SKM-1 treated with dmso at 0.1 percent for 144 hours (cell line): ENCODE measurements around the gene CLDN18.

Source experiments
- DNase-seq: peaks from one replicate; lab custom pipeline; 2025; ENCODE audit not compliant: unreplicated experiment; lab: John Stamatoyannopoulos, UW

The CLDN18 gene

DNA sequence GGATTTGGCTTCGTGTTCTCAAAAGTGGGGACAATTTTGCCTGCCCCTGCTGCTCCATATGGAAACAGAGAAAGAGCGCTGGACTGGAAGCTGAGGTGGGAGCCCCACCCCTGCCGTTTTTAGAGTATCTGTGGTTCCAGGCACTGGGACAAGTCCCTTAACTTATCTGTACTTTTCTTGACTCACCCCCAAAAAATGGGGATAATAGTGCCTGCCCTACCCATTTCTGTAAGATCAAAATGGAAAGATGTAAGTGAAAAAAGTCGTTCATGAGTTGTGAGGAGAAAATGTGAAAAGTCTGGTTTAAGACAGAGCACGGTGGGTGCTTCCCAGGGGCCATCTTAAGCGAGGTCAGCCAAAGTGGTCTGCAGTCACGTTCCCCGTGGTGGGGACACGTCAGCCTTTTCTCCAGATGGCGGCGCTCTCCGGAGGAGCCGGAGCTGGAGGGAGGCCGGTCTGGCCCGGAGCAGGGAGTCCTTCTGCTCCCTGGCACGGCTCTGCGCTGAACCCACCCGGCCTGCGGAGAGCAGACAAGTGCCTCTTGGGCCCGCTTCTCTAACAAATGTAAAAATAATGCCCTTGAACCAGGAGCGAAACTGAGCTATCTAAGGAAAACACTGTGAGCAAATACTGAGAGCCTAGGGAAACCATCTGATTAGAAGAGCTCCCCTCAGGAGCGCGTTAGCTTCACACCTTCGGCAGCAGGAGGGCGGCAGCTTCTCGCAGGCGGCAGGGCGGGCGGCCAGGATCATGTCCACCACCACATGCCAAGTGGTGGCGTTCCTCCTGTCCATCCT lies at the start of gene CLDN18:
CLDN18 (plus strand) TSS at position 690 of the 797 bp plus-strand sequence; CDS start at position 751, 61 bp downstream.
- DNase-seq = no peak

DNA sequence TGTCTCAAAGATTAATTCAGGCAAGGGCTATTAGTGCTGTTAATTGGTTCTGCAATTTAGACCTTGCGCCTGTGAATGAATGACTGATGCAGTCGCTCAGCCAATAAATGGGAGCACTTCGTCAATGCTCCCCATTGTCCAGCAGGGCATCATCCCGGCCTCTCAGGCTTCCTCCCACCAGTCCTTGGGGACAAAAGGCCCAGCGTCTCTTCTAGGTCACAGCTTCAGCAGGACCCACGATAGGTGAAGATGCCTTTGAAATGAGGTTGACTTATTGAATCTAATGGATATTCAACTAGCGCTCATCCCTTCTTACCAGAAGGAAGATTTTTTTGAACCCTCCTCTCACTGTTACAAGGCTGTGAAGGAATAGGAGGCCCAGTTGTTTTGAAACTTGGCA lies 47.7 kb upstream of the CLDN18 start:
- no peak for DNase-seq

DNA sequence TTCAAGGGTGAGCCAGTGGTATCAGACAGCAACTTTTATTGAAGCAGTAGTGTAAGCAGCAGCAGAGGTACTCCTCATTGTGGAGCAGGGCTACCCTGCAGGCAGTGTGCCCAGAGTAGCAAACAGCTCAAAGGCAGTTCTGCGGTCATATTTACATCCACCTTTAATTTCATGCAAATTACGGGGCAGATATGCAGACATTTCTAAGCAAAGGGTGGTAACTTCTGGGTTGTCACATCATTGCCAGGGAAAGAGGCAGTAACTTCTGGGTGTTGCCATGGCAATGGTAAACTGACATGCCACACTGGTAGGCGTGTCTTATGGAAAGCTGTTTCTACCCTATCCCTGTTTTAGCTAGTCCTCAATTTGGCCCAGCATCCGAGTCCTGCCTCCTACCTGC lies 46.5 kb upstream of the CLDN18 start:
- DNase-seq = no peak

DNA sequence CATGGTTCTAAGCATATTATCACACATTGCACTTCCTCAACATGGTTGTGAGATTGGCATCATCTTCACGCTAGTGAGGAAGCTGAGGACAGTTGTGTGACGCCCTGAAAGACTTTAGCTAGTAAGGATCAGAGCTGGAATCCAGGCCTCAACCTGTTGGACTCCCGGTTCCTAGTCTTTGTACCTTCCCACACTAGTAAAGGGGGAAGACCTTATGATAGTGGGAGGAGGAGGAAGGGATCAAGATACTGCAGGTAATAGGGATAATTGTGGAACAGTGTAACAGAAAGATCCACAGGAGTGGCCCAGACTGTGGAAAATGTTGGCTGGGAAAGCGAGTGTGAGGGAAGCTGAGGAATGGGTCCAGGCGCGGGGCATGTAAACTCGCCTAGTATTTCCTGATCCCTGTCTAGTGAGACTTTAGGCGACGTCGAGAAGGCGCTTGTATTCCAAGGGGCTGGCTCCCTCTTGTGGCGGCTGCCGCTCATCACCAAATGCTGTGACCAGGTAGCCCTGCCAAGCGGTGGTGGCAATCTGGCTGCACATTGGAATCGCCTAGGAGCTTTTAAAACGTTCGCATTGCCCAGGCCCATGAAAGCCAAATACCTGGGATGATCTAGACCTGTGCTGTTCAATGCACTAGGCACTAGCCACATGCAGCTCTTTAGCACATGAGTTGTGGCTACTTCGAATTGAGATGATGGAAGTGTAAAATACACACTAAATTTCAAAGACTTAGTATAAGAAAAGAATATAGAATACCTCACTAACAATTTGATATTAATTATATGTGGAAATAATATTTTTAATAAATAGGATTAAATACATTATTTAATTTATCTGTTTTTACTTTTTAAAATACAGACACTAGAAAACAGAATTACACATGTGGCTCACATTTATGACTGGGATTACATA lies 38.8 kb upstream of the CLDN18 start:
- peak; percentile 60 for DNase-seq

DNA sequence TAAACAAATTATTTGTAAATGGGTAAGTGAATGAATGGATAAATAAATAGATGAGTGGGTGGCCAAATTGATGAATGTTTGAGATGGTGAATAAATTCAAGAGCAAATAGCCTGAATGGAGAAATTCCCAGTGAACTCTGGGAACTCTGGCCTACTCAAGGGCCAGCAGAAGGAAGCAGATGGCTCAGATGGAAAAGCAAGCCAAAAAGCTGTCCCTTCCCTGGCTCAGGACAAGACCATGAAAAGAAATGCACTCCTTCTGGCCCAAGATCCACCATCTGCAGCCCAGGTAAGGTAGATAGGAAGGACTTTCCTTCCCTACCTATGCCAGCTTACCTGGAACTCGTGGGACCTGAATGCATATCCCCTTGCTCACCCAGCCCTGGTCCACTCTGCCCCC lies 37.6 kb upstream of the CLDN18 start:
- no peak for DNase-seq

DNA sequence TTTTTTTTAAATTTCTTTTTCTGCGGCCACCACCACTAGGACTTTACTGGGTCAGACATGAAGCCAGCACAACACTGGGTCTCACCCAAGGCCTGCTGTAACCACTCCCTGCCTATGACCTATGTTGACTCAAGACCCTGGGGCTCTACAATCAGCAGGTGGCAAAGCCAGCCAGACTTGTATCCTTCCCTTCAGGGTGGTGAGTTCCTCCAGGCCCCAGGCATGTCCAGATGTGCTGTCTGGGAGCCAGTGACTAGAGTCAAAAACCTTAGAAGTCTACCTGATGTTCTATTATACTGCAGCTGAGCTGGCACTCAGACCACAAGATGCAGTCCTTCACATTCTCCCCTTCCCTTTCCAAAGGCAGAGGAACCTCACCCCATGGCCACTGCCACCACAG lies 31.6 kb upstream of the CLDN18 start:
- no peak for DNase-seq

DNA sequence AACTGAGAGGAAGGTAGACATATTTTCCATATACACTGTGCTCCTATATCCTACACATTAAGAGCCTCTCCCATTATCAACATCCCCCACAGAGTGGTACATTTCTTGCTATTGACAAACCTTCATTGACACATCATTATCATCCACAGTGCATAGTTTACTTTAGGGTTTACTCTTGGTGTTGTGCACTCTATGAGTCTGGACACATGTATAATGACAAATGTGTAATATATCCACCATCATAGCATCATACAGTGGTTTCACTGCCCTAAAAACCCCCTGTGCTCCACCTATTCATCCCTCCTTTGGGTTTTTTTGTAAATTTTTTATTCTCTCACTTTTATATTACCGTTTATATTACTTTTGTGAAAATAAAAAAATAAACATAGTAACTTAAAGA lies 22.2 kb upstream of the CLDN18 start:
- DNase-seq = no peak

DNA sequence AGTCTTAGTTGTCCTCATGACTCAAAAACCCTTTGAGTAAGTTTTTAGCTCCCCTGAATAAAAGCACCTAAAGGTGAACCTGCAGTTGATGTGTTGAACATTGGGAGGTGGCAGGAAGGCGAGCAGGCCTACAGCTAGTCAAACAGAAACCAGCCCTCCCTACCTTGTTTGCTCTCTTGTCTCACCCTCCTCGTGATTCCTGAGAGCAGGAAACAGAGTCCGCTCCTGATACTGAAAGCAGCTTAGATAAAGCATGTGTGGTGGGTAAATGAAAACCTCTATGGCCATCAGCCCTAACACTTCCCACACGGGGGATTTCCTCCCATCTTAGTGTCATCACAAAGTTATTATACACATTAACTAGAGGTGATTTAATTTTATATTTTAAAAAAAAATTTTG lies 21.8 kb upstream of the CLDN18 start:
- DNase-seq = no peak

DNA sequence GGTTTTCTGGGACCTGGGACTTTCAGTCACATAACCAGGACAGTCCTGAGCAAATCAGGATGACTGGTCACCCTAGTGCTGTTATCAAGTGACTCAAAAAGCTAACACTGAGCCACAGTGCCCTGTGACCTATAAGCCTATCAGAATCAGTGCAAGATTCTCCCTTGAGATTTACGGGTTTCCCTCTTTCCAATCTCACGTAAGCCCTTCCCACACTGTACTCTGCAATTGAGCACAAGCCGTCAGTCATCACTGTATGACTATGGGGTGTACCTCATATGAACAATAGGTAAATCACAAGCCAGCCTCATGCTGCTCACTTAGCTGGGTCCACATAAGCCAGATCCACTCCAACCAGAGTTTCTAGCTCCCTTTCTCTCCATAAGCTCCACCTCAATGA lies 21.0 kb upstream of the CLDN18 start:
- no peak for DNase-seq

- no peak for DNase-seq
Measured at GRCh38 chr3:137990427-137990826, 19.5 kb upstream of the CLDN18 start.

DNA sequence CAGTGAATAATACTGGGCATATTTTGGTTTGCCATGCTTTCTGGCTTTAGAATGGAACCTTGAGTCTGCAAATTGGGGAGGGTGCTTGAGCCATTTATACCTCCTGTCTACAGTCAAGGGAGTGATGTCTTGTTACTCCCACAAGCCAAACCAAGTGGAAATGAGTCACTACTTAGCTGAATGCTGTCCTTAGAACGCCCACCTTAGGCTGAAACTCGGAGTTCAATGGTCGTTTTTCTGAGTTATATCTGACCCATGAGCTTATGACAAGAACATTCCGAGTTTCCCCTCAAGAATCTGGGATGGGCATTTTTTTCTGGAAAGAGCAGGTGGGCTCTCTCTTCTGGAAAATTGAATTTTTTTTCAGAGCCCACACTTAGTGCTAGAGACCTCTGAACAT lies 17.4 kb upstream of the CLDN18 start:
- no peak for DNase-seq

GRCh38 chr3:137998121-137999042 lies 11.6 kb upstream of the CLDN18 start:
- DNase-seq = no peak

GRCh38 chr3:138003069-138003468 lies 6.9 kb upstream of the CLDN18 start:
- DNase-seq = no peak

GRCh38 chr3:138005627-138006026 lies 4.3 kb upstream of the CLDN18 start:
- DNase-seq = no peak

- no peak for DNase-seq
Measured at GRCh38 chr3:138007898-138008297, 2.1 kb upstream of the CLDN18 start.

DNA sequence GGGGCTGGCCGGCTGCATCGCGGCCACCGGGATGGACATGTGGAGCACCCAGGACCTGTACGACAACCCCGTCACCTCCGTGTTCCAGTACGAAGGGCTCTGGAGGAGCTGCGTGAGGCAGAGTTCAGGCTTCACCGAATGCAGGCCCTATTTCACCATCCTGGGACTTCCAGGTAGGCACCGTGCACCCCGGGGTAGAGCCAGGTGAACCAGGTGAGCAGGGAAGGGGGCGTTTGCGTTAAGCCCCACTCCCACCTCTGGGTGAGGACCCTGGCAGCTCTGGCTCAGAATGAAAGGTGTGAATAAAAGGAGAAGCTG lies 267 bp downstream of the CLDN18 start:
- no peak for DNase-seq

- no peak for DNase-seq
Measured at GRCh38 chr3:138011722-138012121, 1.8 kb downstream of the CLDN18 start.

- DNase-seq = no peak
Measured at GRCh38 chr3:138012526-138012925, 2.6 kb downstream of the CLDN18 start.

GRCh38 chr3:138016065-138016464 lies 6.1 kb downstream of the CLDN18 start:
- DNase-seq = no peak

DNA sequence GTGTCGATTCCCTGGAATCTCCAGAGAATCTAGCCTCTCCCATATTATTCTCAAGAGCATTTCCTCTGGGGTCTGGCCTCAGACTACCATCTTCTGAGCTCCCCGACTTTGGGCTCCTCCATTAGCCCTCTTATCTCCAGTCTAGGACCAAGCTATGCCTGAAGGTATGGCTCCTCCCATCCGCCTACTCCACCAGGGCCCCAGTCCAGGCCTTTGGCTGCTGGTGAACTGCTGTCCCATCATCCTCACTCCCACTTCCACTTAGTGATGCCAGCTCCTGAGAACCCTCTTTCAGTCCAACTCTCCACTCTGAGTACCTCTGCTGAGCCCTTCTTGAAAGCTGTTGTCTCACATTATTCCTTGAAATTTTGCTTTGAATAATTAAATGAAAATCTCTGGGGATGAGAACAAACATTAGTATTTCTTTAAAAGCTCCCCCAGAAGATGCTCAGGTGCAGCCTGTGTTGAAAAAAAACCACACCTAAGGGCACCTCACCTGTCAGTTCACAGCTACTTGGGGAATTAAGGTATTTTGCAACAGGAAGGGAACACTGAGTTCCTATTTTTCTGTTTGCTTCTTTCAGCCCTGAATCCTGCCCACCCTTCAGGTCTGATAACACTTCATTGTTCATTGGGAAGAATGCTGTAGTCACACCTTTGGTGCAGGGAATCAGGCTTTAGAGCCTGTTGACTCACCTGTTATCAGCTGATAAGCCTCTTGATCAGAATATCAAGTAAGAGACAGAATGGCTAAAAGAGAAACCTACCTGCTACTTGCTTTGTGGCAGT lies 9.5 kb downstream of the CLDN18 start:
- DNase-seq = no peak
